Measurements from ENCODE around the gene ZBTB7B. TPM values are rescaled to one million over a fixed set of nuclear protein-coding genes. Genes with fewer than 3 reads are reported as not detected.

The ZBTB7B gene
- total RNA-seq, 1 donor from 2014 or later, result 83.1 TPM

- no peak overlapping the region for H3K27ac ChIP-seq
- H3K9me3 ChIP-seq, result no peaks in the 10 kb centered on the region
- no peak for DNase-seq (ENCODE audit: low spot score in 2 of 2)
- no peaks in the 10 kb centered on the region for H3K4me1 ChIP-seq
- no peaks in the 10 kb centered on the region for H3K27me3 ChIP-seq
- TF ChIP-seq CTCF (IDR thresholded peaks at IDR 0.05), result no peak
- intact Hi-C loops (cut with DNase I), result no loop called here
- no peak overlapping the region for H3K4me3 ChIP-seq
- no peaks in the 10 kb centered on the region for H3K36me3 ChIP-seq
These were observed 32.0 kb downstream of the ZBTB7B start for GRCh38 chr1:155034318-155035208.

GRCh38 chr1:155035936-155036335 is 33.3 kb downstream of the ZBTB7B start:
- H3K4me3 ChIP-seq, result no peak overlapping the region
- H3K9me3 ChIP-seq, result no peaks in the 10 kb centered on the region
- intact Hi-C loops (cut with DNase I), result no loop called here
- no peaks in the 10 kb centered on the region for H3K36me3 ChIP-seq
- no peaks in the 10 kb centered on the region for H3K27me3 ChIP-seq
- no peak for TF ChIP-seq CTCF (IDR thresholded peaks at IDR 0.05)
- H3K27ac ChIP-seq, result no peak overlapping the region
- DNase-seq (ENCODE audit: low spot score in 2 of 2), result no peak
- H3K4me1 ChIP-seq, result no peaks in the 10 kb centered on the region

- Histone ChIP-seq H3K27ac (no peak overlapping the region), H3K4me3 (no peak overlapping the region), H3K27me3 (no peaks in the 10 kb centered on the region), H3K36me3 (no peaks in the 10 kb centered on the region), H3K4me1 (no peaks in the 10 kb centered on the region), H3K9me3 (no peaks in the 10 kb centered on the region)
- intact Hi-C loops (cut with DNase I), result no loop called here
- DNase-seq (ENCODE audit: low spot score in 2 of 2), result no peak
- no peak for TF ChIP-seq CTCF (IDR thresholded peaks at IDR 0.05)
These were observed 34.4 kb downstream of the ZBTB7B start for GRCh38 chr1:155037043-155037442.

- H3K9me3 ChIP-seq, result no peaks in the 10 kb centered on the region
- no peaks in the 10 kb centered on the region for H3K27me3 ChIP-seq
- no peaks in the 10 kb centered on the region for H3K36me3 ChIP-seq
- no peaks in the 10 kb centered on the region for H3K4me1 ChIP-seq
- no peak for DNase-seq (ENCODE audit: low spot score in 2 of 2)
- H3K4me3 ChIP-seq, result no peak overlapping the region
- intact Hi-C loops (cut with DNase I), result no loop called here
- no peak overlapping the region for H3K27ac ChIP-seq
- TF ChIP-seq CTCF (IDR thresholded peaks at IDR 0.05), result no peak
These were observed 35.3 kb downstream of the ZBTB7B start for GRCh38 chr1:155037851-155038441.

GRCh38 chr1:155038602-155039307 is 36.2 kb downstream of the ZBTB7B start:
- DNase-seq (ENCODE audit: low spot score in 2 of 2), result no peak
- Histone ChIP-seq H3K4me1 (no peaks in the 10 kb centered on the region), H3K4me3 (no peak overlapping the region), H3K36me3 (no peaks in the 10 kb centered on the region), H3K27me3 (no peaks in the 10 kb centered on the region), H3K9me3 (no peaks in the 10 kb centered on the region), H3K27ac (no peak overlapping the region)
- TF ChIP-seq CTCF (IDR thresholded peaks at IDR 0.05), result no peak
- intact Hi-C loops (cut with DNase I), result no loop called here
